HepG2 (cell line): ENCODE data around the gene PKD1L1. TPM values are rescaled to one million over a fixed set of nuclear protein-coding genes. Genes with fewer than 3 reads are reported as not detected.

Experiments used
- CREM ChIP-seq, 2 experiments: sonication (generic) in 1 of 2; formaldehyde crosslinking in 1 of 2; IDR thresholded peaks; 2 replicates each; pipeline versions ENCODE4 v1.4.0 to v1.6.1; 2016 to 2020; ENCODE audit warnings: antibody characterized with exemption in 1 of 2, mild to moderate bottlenecking in 1 of 2, missing genetic modification reagents in 1 of 2
- FOXJ3 ChIP-seq: sonication (generic); formaldehyde crosslinking; IDR thresholded peaks from 2 replicates; pipeline ENCODE4 v1.4.0; 2020; ENCODE audit warnings: missing genetic modification reagents, mild to moderate bottlenecking, borderline replicate concordance
- GATA4 ChIP-seq: sonication (generic); IDR thresholded peaks from 2 replicates; pipeline ENCODE4 v1.6.1; 2016; ENCODE audit warnings: antibody characterized with exemption, low read depth, borderline replicate concordance
- GPN1 ChIP-seq: sonication (generic); formaldehyde crosslinking; IDR thresholded peaks from 2 replicates; pipeline ENCODE4 v1.5.1; 2020; ENCODE audit warnings: missing genetic modification reagents, borderline replicate concordance
- HNF4G ChIP-seq, 2 experiments: sonication (generic) in 1 of 2; formaldehyde crosslinking in 1 of 2; IDR thresholded peaks; 2 replicates each; pipeline versions ENCODE4 v1.4.0 to v1.6.1; 2011 to 2020; ENCODE audit warnings: borderline replicate concordance in 2 of 2, low read depth in 2 of 2, mild to moderate bottlenecking in 2 of 2, low read length in 1 of 2, missing genetic modification reagents in 1 of 2, moderate library complexity in 1 of 2
- NR2C2 ChIP-seq: sonication (generic); formaldehyde crosslinking; IDR thresholded peaks from 2 replicates; pipeline ENCODE4 v1.4.0; 2020; ENCODE audit warnings: missing genetic modification reagents, mild to moderate bottlenecking, moderate library complexity, borderline replicate concordance
- POGK ChIP-seq: sonication (generic); formaldehyde crosslinking; conservative IDR thresholded peaks from 2 replicates; pipeline ENCODE4 v1.8.0; 2022; ENCODE audit warnings: mild to moderate bottlenecking, moderate library complexity, missing genetic modification reagents
- SP5 ChIP-seq: IDR thresholded peaks from 2 replicates; pipeline ENCODE4 v1.6.1; 2016; ENCODE audit warnings: low read depth, borderline replicate concordance
- SYNCRIP ChIP-seq: fragments of 200-400 bp; formaldehyde crosslinking; IDR thresholded peaks from 2 replicates; pipeline ENCODE4 v1.6.1; 2018; ENCODE audit warnings: mild to moderate bottlenecking, low read depth, low read length; ENCODE audit not compliant: insufficient read depth
- ZNF136 ChIP-seq: sonication (generic); formaldehyde crosslinking; IDR thresholded peaks from 2 replicates; pipeline ENCODE4 v1.8.1; 2022; ENCODE audit warnings: low read depth, mild to moderate bottlenecking, moderate library complexity, missing genetic modification reagents
- ZNF264 ChIP-seq: sonication (generic); formaldehyde crosslinking; IDR thresholded peaks from 2 replicates; pipeline ENCODE4 v1.4.0; 2020; ENCODE audit warnings: missing genetic modification reagents
- ZNF331 ChIP-seq: sonication (generic); formaldehyde crosslinking; IDR thresholded peaks from 2 replicates; pipeline ENCODE4 v1.4.0; 2020; ENCODE audit warnings: missing genetic modification reagents
- ZNF350 ChIP-seq: sonication (generic); formaldehyde crosslinking; IDR thresholded peaks from 2 replicates; pipeline ENCODE4 v1.4.0; 2020; ENCODE audit warnings: mild to moderate bottlenecking, low read depth, missing genetic modification reagents, borderline replicate concordance
- ZNF546 ChIP-seq: sonication (generic); formaldehyde crosslinking; conservative IDR thresholded peaks from 2 replicates; pipeline ENCODE4 v1.8.1; 2023; ENCODE audit warnings: mild to moderate bottlenecking, missing genetic modification reagents
- ZNF574 ChIP-seq: sonication (generic); formaldehyde crosslinking; IDR thresholded peaks from 2 replicates; pipeline ENCODE4 v1.4.0; 2020; ENCODE audit warnings: missing genetic modification reagents
- polyA plus RNA-seq, 8 experiments: library from polyadenylated mRNA; depleted of rRNA in 3 of 8; stranded (reverse) in 7 of 8; unstranded in 1 of 8; fragments of >200 nt; fragmentation: Illumina TruSeq in 4 of 8; extraction: Trizol in 4 of 8; gene quantifications; 2 replicates each; pipeline versions ENCODE4 v1.2.1 to v1.2.3, GENCODE V29; 2011 to 2016; ENCODE audit warnings: low read depth in 4 of 8, missing spikeins in 1 of 8, mixed read lengths in 1 of 8; ENCODE audit not compliant: insufficient read depth in 1 of 8
- total RNA-seq, 5 experiments: library from RNA; depleted of rRNA; stranded (reverse); fragments of >200 nt; fragmentation: Illumina TruSeq; extraction: Trizol; gene quantifications; 2 replicates each; pipeline ENCODE4 v1.2.3, GENCODE V29; 2016; ENCODE audit warnings: low read depth in 1 of 5
- TF ChIP-seq, protein P1 (sequence below): sonication (generic); formaldehyde crosslinking; IDR thresholded peaks from 2 replicates; pipeline ENCODE4 v1.5.1; 2020; ENCODE audit warnings: mild to moderate bottlenecking, missing genetic modification reagents, moderate library complexity
- TF ChIP-seq, protein P2 (sequence below): IDR thresholded peaks from 2 replicates; pipeline ENCODE4 v1.6.1; 2016; ENCODE audit warnings: missing genetic modification reagents, missing compliant biosample characterization
- TF ChIP-seq, protein P3 (sequence below): sonication (generic); formaldehyde crosslinking; IDR thresholded peaks from 2 replicates; pipeline ENCODE4 v1.5.0; 2020; ENCODE audit warnings: missing genetic modification reagents

PKD1L1 gene
- total and polyA plus RNA-seq, 2 of the 13 experiments (the other 11 are each of a cell fraction or from before 2014, with no cell fraction given) = 0.01 TPM; not detected in 1

DNA sequence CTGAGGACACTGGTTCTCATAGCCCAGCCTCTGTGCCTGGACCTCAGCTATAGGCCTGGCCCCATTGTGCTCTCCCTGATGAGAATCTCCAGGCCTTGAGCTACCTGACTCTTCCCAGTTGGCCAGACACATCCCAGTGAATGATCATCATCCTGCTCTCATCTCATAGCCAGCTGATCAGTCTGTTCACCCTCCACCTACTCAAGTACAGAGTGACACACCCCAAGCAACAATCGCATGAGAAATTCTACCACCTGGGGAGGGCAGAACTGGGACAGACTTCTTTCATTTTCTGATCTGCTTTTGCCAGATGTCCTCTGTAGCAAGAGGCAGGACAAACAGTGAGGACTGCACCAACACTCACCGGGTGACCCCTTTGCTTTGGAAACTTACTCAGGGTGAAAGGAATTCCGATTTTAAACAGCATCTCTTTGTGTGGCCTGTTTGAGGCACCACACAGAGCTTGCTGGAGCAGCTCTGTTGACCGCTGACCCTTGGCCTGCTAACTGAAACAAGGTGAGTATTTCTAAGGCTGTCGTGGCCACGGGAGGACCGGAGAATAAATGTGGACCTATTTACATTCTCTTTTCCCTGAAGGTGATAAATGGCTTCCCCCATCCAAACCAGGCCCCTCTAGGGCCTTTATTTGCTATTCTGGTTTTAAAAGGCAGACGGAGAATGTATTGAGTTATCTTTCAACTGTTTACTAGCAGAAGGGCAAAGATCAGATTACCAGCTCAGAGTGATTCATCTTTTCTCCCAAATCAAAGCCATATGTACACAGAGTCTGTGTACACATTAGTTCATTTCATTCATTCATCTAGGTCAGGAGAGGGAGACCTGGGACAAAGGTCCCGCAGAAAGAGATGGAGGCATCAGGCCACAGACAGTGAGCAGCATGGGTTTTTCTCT, 184.9 kb downstream of the PKD1L1 start (continued):
- TF ChIP-seq POGK (CRISPR knock-in tag) (no peak; the same call in 1 of the 2 replicates), SP5 (CRISPR knock-in tag) (peak; percentile 80; the same call in 1 of the 2 replicates), ZNF331 (CRISPR knock-in tag) (no peak; the same call in 1 of the 2 replicates), ZNF350 (CRISPR knock-in tag) (peak; percentile 83; the same call in 1 of the 2 replicates), ZNF546 (no peak), ZNF574 (CRISPR knock-in tag) (peak; percentile 69; the same call in 1 of the 2 replicates), CREM (IDR thresholded peaks at IDR 0.05) (peak; percentile 96), CREM (CRISPR knock-in tag; IDR thresholded peaks at IDR 0.05) (no peak), ZNF264 (peak; percentile 71), GATA4 (peak; percentile 97), GPN1 (CRISPR knock-in tag) (no peak), FOXJ3 (CRISPR knock-in tag) (peak; percentile 99), ZNF136 (CRISPR knock-in tag) (no peak), SYNCRIP (no peak), NR2C2 (peak; percentile 85), HNF4G (IDR thresholded peaks at IDR 0.05; ENCODE audit: borderline replicate concordance, low read depth, low read length) (peak; percentile 90), HNF4G (CRISPR knock-in tag; IDR thresholded peaks at IDR 0.05; ENCODE audit: borderline replicate concordance, low read depth) (peak; percentile 67; the same call in 1 of the 2 replicates)
- TF ChIP-seq, protein P1, sequence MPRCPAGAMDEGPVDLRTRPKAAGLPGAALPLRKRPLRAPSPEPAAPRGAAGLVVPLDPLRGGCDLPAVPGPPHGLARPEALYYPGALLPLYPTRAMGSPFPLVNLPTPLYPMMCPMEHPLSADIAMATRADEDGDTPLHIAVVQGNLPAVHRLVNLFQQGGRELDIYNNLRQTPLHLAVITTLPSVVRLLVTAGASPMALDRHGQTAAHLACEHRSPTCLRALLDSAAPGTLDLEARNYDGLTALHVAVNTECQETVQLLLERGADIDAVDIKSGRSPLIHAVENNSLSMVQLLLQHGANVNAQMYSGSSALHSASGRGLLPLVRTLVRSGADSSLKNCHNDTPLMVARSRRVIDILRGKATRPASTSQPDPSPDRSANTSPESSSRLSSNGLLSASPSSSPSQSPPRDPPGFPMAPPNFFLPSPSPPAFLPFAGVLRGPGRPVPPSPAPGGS = peak; percentile 34; the same call in 1 of the 2 replicates
- TF ChIP-seq, protein P2, sequence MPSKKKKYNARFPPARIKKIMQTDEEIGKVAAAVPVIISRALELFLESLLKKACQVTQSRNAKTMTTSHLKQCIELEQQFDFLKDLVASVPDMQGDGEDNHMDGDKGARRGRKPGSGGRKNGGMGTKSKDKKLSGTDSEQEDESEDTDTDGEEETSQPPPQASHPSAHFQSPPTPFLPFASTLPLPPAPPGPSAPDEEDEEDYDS = peak; percentile 40
- TF ChIP-seq, protein P3, sequence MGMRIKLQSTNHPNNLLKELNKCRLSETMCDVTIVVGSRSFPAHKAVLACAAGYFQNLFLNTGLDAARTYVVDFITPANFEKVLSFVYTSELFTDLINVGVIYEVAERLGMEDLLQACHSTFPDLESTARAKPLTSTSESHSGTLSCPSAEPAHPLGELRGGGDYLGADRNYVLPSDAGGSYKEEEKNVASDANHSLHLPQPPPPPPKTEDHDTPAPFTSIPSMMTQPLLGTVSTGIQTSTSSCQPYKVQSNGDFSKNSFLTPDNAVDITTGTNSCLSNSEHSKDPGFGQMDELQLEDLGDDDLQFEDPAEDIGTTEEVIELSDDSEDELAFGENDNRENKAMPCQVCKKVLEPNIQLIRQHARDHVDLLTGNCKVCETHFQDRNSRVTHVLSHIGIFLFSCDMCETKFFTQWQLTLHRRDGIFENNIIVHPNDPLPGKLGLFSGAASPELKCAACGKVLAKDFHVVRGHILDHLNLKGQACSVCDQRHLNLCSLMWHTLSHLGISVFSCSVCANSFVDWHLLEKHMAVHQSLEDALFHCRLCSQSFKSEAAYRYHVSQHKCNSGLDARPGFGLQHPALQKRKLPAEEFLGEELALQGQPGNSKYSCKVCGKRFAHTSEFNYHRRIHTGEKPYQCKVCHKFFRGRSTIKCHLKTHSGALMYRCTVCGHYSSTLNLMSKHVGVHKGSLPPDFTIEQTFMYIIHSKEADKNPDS (CRISPR knock-in tag) = peak; percentile 92; the same call in 1 of the 2 replicates
